GM18502 (cell line): Measurements from ENCODE around the gene HDAC10.
A peak's percentile ranks its signal among the peaks of the same experiment; 100 is the strongest.

Source experiments
- ATAC-seq: cut with Tn5 transposase; IDR thresholded peaks from one replicate; pipeline ENCODE4 v1.9.1; 2021; ENCODE audit warnings: mild to moderate bottlenecking; ENCODE audit not compliant: unreplicated experiment, poor library complexity

The HDAC10 gene

GRCh38 chr22:50271519-50271970 is 20.5 kb upstream of the HDAC10 start:
- ATAC-seq, result no peak

- ATAC-seq, result peak; percentile 19
These were observed 19.8 kb upstream of the HDAC10 start for GRCh38 chr22:50270666-50271394.

GRCh38 chr22:50269970-50270665 is 19.1 kb upstream of the HDAC10 start, which contains the start of gene MAPK11:
Gene MAPK11, minus strand, starts transcription at chr22:50270380. Its CDS starts 88 bp downstream, at chr22:50270292.
- peak; percentile 42 for ATAC-seq

GRCh38 chr22:50269573-50269969 is 18.5 kb upstream of the HDAC10 start:
- no peak for ATAC-seq

- ATAC-seq, result no peak
These were observed 17.6 kb upstream of the HDAC10 start for GRCh38 chr22:50268655-50269113.

GRCh38 chr22:50267591-50268390 is 16.7 kb upstream of the HDAC10 start:
- no peak for ATAC-seq

- no peak for ATAC-seq
These were observed 15.9 kb upstream of the HDAC10 start for GRCh38 chr22:50266994-50267393.

- no peak for ATAC-seq
These were observed 14.0 kb upstream of the HDAC10 start for GRCh38 chr22:50264946-50265669.

GRCh38 chr22:50264104-50264745 is 13.2 kb upstream of the HDAC10 start:
- no peak for ATAC-seq

GRCh38 chr22:50262973-50263617 is 12.0 kb upstream of the HDAC10 start:
- ATAC-seq, result no peak

- no peak for ATAC-seq
These were observed 11.4 kb upstream of the HDAC10 start for GRCh38 chr22:50262460-50262911.

- no peak for ATAC-seq
These were observed 10.8 kb upstream of the HDAC10 start, which contains the start of gene MAPK12 for GRCh38 chr22:50261615-50262459. Gene MAPK12, minus strand, starts transcription at chr22:50261683. Its CDS starts 174 bp downstream, at chr22:50261509.

- no peak for ATAC-seq
These were observed 9.9 kb upstream of the HDAC10 start for GRCh38 chr22:50260801-50261614.

- no peak for ATAC-seq
These were observed 9.4 kb upstream of the HDAC10 start for GRCh38 chr22:50260434-50260800.

GRCh38 chr22:50259302-50259701 is 8.2 kb upstream of the HDAC10 start:
- no peak for ATAC-seq

GRCh38 chr22:50258361-50259292 is 7.6 kb upstream of the HDAC10 start:
- no peak for ATAC-seq
